GM12878 (cell line): ENCODE data around the gene FAM25A. TPM values are rescaled to one million over a fixed set of nuclear protein-coding genes. Genes with fewer than 3 reads are reported as not detected.

Source experiments
- ATAC-seq: fragments of 200-7000 bp; cut with Tn5 transposase; 3 replicates; pipeline ENCODE4 v1.9.1; 2020; ENCODE audit warnings: mild to moderate bottlenecking, moderate library complexity
- BruUV-seq: library from RNA; stranded (reverse); fragments of 400-500 nt; replicated peaks from 2 replicates; lab custom pipeline; 2021; lab: Mats Ljungman, UMichigan
- CTCF ChIA-PET: fragments of 300-600 bp; sonication (Branson Sonifier 250); formaldehyde crosslinking; extraction: SDS; loops from one replicate; lab custom pipeline; 2021; ENCODE audit warnings: inconsistent platforms; lab: Yijun Ruan, JAX
- POLR2A ChIA-PET: fragments of 350-600 bp; formaldehyde crosslinking; extraction: SDS; loops from one replicate; lab custom pipeline; 2021; ENCODE audit warnings: inconsistent platforms; lab: Charles Lee
- RAD21 ChIA-PET: fragments of 300-600 bp; sonication (Branson Sonifier 250); formaldehyde crosslinking; loops from one replicate; lab custom pipeline; 2023; ENCODE audit warnings: antibody characterized with exemption; ENCODE audit not compliant: unreplicated experiment; lab: Charles Lee
- SMC1A ChIA-PET: fragments of 300-600 bp; sonication (Branson Sonifier 250); formaldehyde crosslinking; loops from one replicate; lab custom pipeline; 2023; ENCODE audit not compliant: unreplicated experiment, uncharacterized antibody; lab: Charles Lee
- DNase-seq: peaks from one replicate; pipeline ENCODE4 v3.0.0-alpha.2; 2011; ENCODE audit warnings: low read depth, low spot score
- FAIRE-seq: peaks from 3 replicates; lab custom pipeline; 2011; peaks lifted over from hg19 to GRCh38; lab: Jason Lieb, UNC
- H2AFZ ChIP-seq: 2 replicates; pipeline ENCODE4 v1.6.0; 2011; ENCODE audit warnings: low read depth, low read length, control low read depth; ENCODE audit not compliant: control insufficient read depth
- H3K27ac ChIP-seq: 2 replicates; pipeline ENCODE4 v1.5.1; 2011; ENCODE audit warnings: control low read depth; ENCODE audit not compliant: control insufficient read depth, insufficient read depth
- H3K27me3 ChIP-seq, 2 experiments: replicated peaks in 1 of 2; 2 replicates each; pipeline versions ENCODE4 v1.6.0 to v1.6.1; 2011; ENCODE audit warnings: low read length in 1 of 2; ENCODE audit not compliant: control insufficient read depth in 2 of 2, insufficient read depth in 2 of 2
- H3K36me3 ChIP-seq, 2 experiments: 2 replicates each; pipeline ENCODE4 v1.5.1; 2011; ENCODE audit warnings: low read length in 1 of 2; ENCODE audit not compliant: control insufficient read depth in 2 of 2, insufficient read depth in 2 of 2
- H3K4me1 ChIP-seq: 2 replicates; pipeline ENCODE4 v1.6.1; 2011; ENCODE audit warnings: mild to moderate bottlenecking, low read length, moderate library complexity, mixed read lengths; ENCODE audit not compliant: control insufficient read depth, insufficient read depth
- H3K4me2 ChIP-seq: 2 replicates; pipeline ENCODE4 v1.6.0; 2011; ENCODE audit warnings: control low read depth; ENCODE audit not compliant: control insufficient read depth, insufficient read depth
- H3K4me3 ChIP-seq: fragments of 200-600 bp; sonication (generic); 2 replicates; pipeline ENCODE4 v1.5.1; 2016
- H3K79me2 ChIP-seq: 2 replicates; pipeline ENCODE4 v1.6.0; 2011; ENCODE audit warnings: low read length; ENCODE audit not compliant: control insufficient read depth, insufficient read depth
- H3K9ac ChIP-seq: 2 replicates; pipeline ENCODE4 v1.8.0; 2011; ENCODE audit warnings: low read length, control low read depth, mixed read lengths; ENCODE audit not compliant: control insufficient read depth, insufficient read depth
- H3K9me3 ChIP-seq: replicated peaks from 3 replicates; pipeline ENCODE4 v1.5.1; 2011; ENCODE audit warnings: mild to moderate bottlenecking, low read length; ENCODE audit not compliant: control insufficient read depth, insufficient read depth
- H4K20me1 ChIP-seq: 2 replicates; pipeline ENCODE4 v1.6.0; 2011; ENCODE audit not compliant: control insufficient read depth, insufficient read depth
- CBX3 ChIP-seq: fragments of 200-600 bp; sonication (generic); IDR thresholded peaks from 2 replicates; pipeline ENCODE4 v1.6.1; 2016; ENCODE audit warnings: low read depth, borderline replicate concordance
- CHD1 ChIP-seq: IDR thresholded peaks from 2 replicates; pipeline ENCODE4 v1.6.1; 2012; ENCODE audit warnings: low read depth, low read length, improper control_type of control experiment
- EED ChIP-seq: sonication (generic); IDR thresholded peaks from 2 replicates; pipeline ENCODE4 v1.6.1; 2016; ENCODE audit warnings: antibody characterized with exemption, low read depth
- ESRRA ChIP-seq: IDR thresholded peaks from 2 replicates; pipeline ENCODE4 v1.6.1; 2012; ENCODE audit warnings: mild to moderate bottlenecking, low read length, improper control_type of control experiment
- JUND ChIP-seq: IDR thresholded peaks from 2 replicates; pipeline ENCODE4 v1.6.1; 2012; ENCODE audit warnings: low read depth, mild to moderate bottlenecking, low read length, improper control_type of control experiment, moderate library complexity
- MEF2A ChIP-seq: IDR thresholded peaks from 2 replicates; pipeline ENCODE4 v1.6.1; 2011; ENCODE audit warnings: low read depth, mild to moderate bottlenecking, low read length, moderate library complexity; ENCODE audit not compliant: insufficient read depth
- MTA2 ChIP-seq: fragments of 450-650 bp; IDR thresholded peaks from 2 replicates; pipeline ENCODE4 v1.6.1; 2016; ENCODE audit warnings: low read depth, mild to moderate bottlenecking, moderate library complexity
- MYB ChIP-seq: fragments of 150-350 bp; IDR thresholded peaks from 2 replicates; pipeline ENCODE4 v1.6.1; 2014; ENCODE audit warnings: mild to moderate bottlenecking, low read depth, low read length, borderline replicate concordance
- NR2F1 ChIP-seq: fragments of 450-650 bp; conservative IDR thresholded peaks from 2 replicates; pipeline ENCODE4 v1.6.1; 2017; ENCODE audit warnings: mild to moderate bottlenecking
- PBX3 ChIP-seq: IDR thresholded peaks from 2 replicates; pipeline ENCODE4 v1.6.1; 2011; ENCODE audit warnings: mild to moderate bottlenecking, low read depth, low read length, moderate library complexity; ENCODE audit not compliant: insufficient replicate concordance
- PKNOX1 ChIP-seq: fragments of 450-650 bp; IDR thresholded peaks from 2 replicates; pipeline ENCODE4 v1.6.1; 2016; ENCODE audit warnings: mild to moderate bottlenecking
- PRDM15 ChIP-seq: fragments of 450-650 bp; formaldehyde crosslinking; IDR thresholded peaks from 2 replicates; pipeline ENCODE4 v1.4.0; 2020; ENCODE audit warnings: mild to moderate bottlenecking, moderate library complexity
- RCOR1 ChIP-seq: conservative IDR thresholded peaks from 2 replicates; pipeline ENCODE4 v1.6.1; 2012; ENCODE audit warnings: low read depth, low read length, improper control_type of control experiment
- SMAD1 ChIP-seq: fragments of 450-650 bp; IDR thresholded peaks from 2 replicates; pipeline ENCODE4 v1.6.1; 2018; ENCODE audit warnings: mild to moderate bottlenecking, low read depth; ENCODE audit not compliant: partially characterized antibody
- TCF7 ChIP-seq: IDR thresholded peaks from 2 replicates; pipeline ENCODE4 v1.6.1; 2014; ENCODE audit warnings: antibody characterized with exemption, borderline replicate concordance
- WGBS: methylation state at CpG from one replicate; pipeline ENCODE4 v1.1.6; 2016; ENCODE audit warnings: low lambda C conversion rate; ENCODE audit not compliant: insufficient replicate concordance, insufficient coverage; ENCODE audit errors: missing lambda C conversion rate; 5-methylcytosine and 5-hydroxymethylcytosine counted together
- in situ Hi-C: fragments of 300-500 bp; cut with MboI; formaldehyde crosslinking; loops from 9 replicates; pipeline ENCODE4 v1.14.3; 2018; ENCODE audit warnings: mixed read lengths
- intact Hi-C: fragments of 100-400 bp; cut with micrococcal nuclease; formaldehyde crosslinking; loops from one replicate; pipeline ENCODE4 v1.14.2; 2022; ENCODE audit not compliant: unreplicated experiment
- polyA plus RNA-seq, 11 experiments: library from polyadenylated mRNA; depleted of rRNA in 4 of 11; unstranded in 6 of 11; stranded (reverse) in 5 of 11; fragments of >200 nt; fragmentation: Nextera tagmentation in 4 of 11; fragmentation: Illumina TruSeq in 1 of 11; extraction: Ambion mirVana in 4 of 11; extraction: Trizol in 1 of 11; gene quantifications; 1 replicate in 1 of 11; 2 replicates in 10 of 11; pipeline versions ENCODE4 v1.2.1 to v1.2.3, GENCODE V29; 2011 to 2016; ENCODE audit warnings: inconsistent platforms in 2 of 11, missing spikeins in 2 of 11, low read depth in 1 of 11
- total RNA-seq, 4 experiments: library from RNA; depleted of rRNA in 3 of 4; stranded (reverse); fragments of >200 nt in 3 of 4; fragmentation: Illumina TruSeq in 1 of 4; extraction: Trizol in 1 of 4; gene quantifications; 2 replicates each; pipeline versions ENCODE4 v1.2.1 to v1.2.3, GENCODE V29; 2013 to 2021

The FAM25A gene
- total and polyA plus RNA-seq, 10 of the 15 experiments (the other 5 are each of a cell fraction or from before 2014, with no cell fraction given), result not detected

GRCh38 chr10:86974484-86974883 lies 45.6 kb upstream of the FAM25A start:
- in situ Hi-C loops (no loop called here), intact Hi-C loops (no loop called here)
- peaks cover 14% of the 10 kb centered on the region for H3K4me1 ChIP-seq
- H4K20me1 ChIP-seq, result no peaks in the 10 kb centered on the region
- RAD21 ChIA-PET, result no interaction called here
- no peak for ATAC-seq
- no peak overlapping the region for H3K4me3 ChIP-seq
- FAIRE-seq, result no peak
- H3K36me3 ChIP-seq, result no peaks in the 10 kb centered on the region
- no peak for DNase-seq
- CTCF ChIA-PET, result interaction anchor here (0.6 kb wide), 1 partner anchor 12 kb away, joined by 3 read pairs; no protein-coding TSS in a partner anchor
- H3K4me2 ChIP-seq, result no peak overlapping the region
- 76% methylated on average over 7 of the region's 7 CpGs for WGBS
- no peak overlapping the region for H2AFZ ChIP-seq
- no peaks in the 10 kb centered on the region for H3K9me3 ChIP-seq
- peaks cover 0 to 2% of the 10 kb centered on the region in 2 experiments; a peak in 2 of 4 replicates for H3K27me3 ChIP-seq
- H3K79me2 ChIP-seq, result no peaks in the 10 kb centered on the region
- SMC1A ChIA-PET, result interaction anchor here (0.6 to 0.7 kb wide), 2 partner anchors 11 to 316 kb away, joined by 3 read pairs; no protein-coding TSS in a partner anchor
- TF ChIP-seq EED, result no peak
- TF ChIP-seq MTA2, result no peak
- TF ChIP-seq NR2F1, result no peak
- no peak for TF ChIP-seq SMAD1
- TF ChIP-seq RCOR1, result no peak
- no peak for TF ChIP-seq ESRRA
- TF ChIP-seq PRDM15 (CRISPR knock-in tag), result no peak
- TF ChIP-seq TCF7, result no peak
- TF ChIP-seq CHD1, result no peak
- no peak for TF ChIP-seq MYB
- no peak for TF ChIP-seq PBX3
- TF ChIP-seq MEF2A, result no peak
- no peak for TF ChIP-seq CBX3
- TF ChIP-seq JUND, result no peak
- no peak for TF ChIP-seq PKNOX1
- BruUV-seq, result no TSS peak
- no peak overlapping the region for H3K9ac ChIP-seq
- POLR2A ChIA-PET, result no interaction called here
- no peak overlapping the region for H3K27ac ChIP-seq
